ENCODE measurements around the gene PLXNC1.

- TF ChIP-seq, protein P1, sequence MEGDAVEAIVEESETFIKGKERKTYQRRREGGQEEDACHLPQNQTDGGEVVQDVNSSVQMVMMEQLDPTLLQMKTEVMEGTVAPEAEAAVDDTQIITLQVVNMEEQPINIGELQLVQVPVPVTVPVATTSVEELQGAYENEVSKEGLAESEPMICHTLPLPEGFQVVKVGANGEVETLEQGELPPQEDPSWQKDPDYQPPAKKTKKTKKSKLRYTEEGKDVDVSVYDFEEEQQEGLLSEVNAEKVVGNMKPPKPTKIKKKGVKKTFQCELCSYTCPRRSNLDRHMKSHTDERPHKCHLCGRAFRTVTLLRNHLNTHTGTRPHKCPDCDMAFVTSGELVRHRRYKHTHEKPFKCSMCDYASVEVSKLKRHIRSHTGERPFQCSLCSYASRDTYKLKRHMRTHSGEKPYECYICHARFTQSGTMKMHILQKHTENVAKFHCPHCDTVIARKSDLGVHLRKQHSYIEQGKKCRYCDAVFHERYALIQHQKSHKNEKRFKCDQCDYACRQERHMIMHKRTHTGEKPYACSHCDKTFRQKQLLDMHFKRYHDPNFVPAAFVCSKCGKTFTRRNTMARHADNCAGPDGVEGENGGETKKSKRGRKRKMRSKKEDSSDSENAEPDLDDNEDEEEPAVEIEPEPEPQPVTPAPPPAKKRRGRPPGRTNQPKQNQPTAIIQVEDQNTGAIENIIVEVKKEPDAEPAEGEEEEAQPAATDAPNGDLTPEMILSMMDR (IDR thresholded peaks at IDR 0.05): no peak
- TF ChIP-seq POLR2AphosphoS5 (IDR thresholded peaks at IDR 0.05): no peak
Observed at GRCh38 chr12:94282675-94283074, 134.3 kb downstream of the PLXNC1 start.
